Neuronal stem cell (in vitro differentiated cells): ENCODE results near the gene SIDT1.

Experiments used
- DNase-seq: peaks from one replicate; pipeline ENCODE4 v3.0.0-alpha.2; 2013; ENCODE audit warnings: low spot score
- H2AFZ ChIP-seq: one replicate; pipeline ENCODE4 v1.6.1; 2013; ENCODE audit warnings: mild to moderate bottlenecking, low read length, inconsistent platforms
- H2AK5ac ChIP-seq: 2 replicates; pipeline ENCODE4 v1.6.1; 2013; ENCODE audit warnings: low read depth, mild to moderate bottlenecking, inconsistent platforms, low read length, moderate library complexity, mixed read lengths
- H2BK120ac ChIP-seq: 2 replicates; pipeline ENCODE4 v1.6.1; 2013; ENCODE audit warnings: low read depth, mild to moderate bottlenecking, inconsistent platforms, low read length, moderate library complexity, mixed read lengths
- H2BK12ac ChIP-seq: one replicate; pipeline ENCODE4 v1.6.1; 2013; ENCODE audit warnings: low read length, inconsistent platforms
- H2BK15ac ChIP-seq: 2 replicates; pipeline ENCODE4 v1.6.1; 2013; ENCODE audit warnings: mild to moderate bottlenecking, low read length, inconsistent platforms, mixed read lengths
- H2BK5ac ChIP-seq: one replicate; pipeline ENCODE4 v1.6.1; 2013; ENCODE audit warnings: inconsistent platforms, mild to moderate bottlenecking, low read length, moderate library complexity
- H3K14ac ChIP-seq: one replicate; pipeline ENCODE4 v1.6.1; 2013; ENCODE audit warnings: low read length, inconsistent platforms
- H3K18ac ChIP-seq: 2 replicates; pipeline ENCODE4 v1.6.1; 2013; ENCODE audit warnings: low read length, inconsistent platforms
- H3K23ac ChIP-seq: 2 replicates; pipeline ENCODE4 v1.6.1; 2013; ENCODE audit warnings: low read depth, mild to moderate bottlenecking, mixed read lengths, low read length, inconsistent platforms; ENCODE audit not compliant: poor library complexity
- H3K27ac ChIP-seq: replicated peaks from 3 replicates; pipeline ENCODE4 v1.5.1; 2013; ENCODE audit warnings: low read length, inconsistent platforms
- H3K27me3 ChIP-seq, 3 experiments: 2 replicates each; pipeline ENCODE4 v1.6.1; 2013; ENCODE audit warnings: low read length in 3 of 3, mild to moderate bottlenecking in 2 of 3, inconsistent platforms in 1 of 3, low read depth in 1 of 3, mixed read lengths in 1 of 3, moderate library complexity in 1 of 3; ENCODE audit not compliant: control insufficient read depth in 3 of 3, insufficient read depth in 3 of 3
- H3K36me3 ChIP-seq, 2 donors: replicated peaks in 1 of 2; 2 replicates each; pipeline ENCODE4 v1.6.1; 2013; ENCODE audit warnings: low read length in 2 of 2; ENCODE audit not compliant: control insufficient read depth in 2 of 2, insufficient read depth in 2 of 2
- H3K4ac ChIP-seq: 2 replicates; pipeline ENCODE4 v1.6.1; 2013; ENCODE audit warnings: inconsistent platforms, mild to moderate bottlenecking, low read length, moderate library complexity
- H3K4me1 ChIP-seq, 2 donors: 1 replicate in 1 of 2; 2 replicates in 1 of 2; pipeline ENCODE4 v1.6.1; 2013; ENCODE audit warnings: low read length in 2 of 2, low read depth in 1 of 2; ENCODE audit not compliant: control insufficient read depth in 2 of 2, insufficient read depth in 1 of 2
- H3K4me2 ChIP-seq: one replicate; pipeline ENCODE4 v1.6.1; 2013; ENCODE audit warnings: mild to moderate bottlenecking, low read length, inconsistent platforms; ENCODE audit not compliant: insufficient read depth, poor library complexity, severe bottlenecking
- H3K4me3 ChIP-seq, 2 donors: 2 replicates each; pipeline ENCODE4 v1.5.1; 2013; ENCODE audit warnings: low read length in 2 of 2, mild to moderate bottlenecking in 2 of 2, inconsistent platforms in 1 of 2, moderate library complexity in 1 of 2
- H3K79me1 ChIP-seq: one replicate; pipeline ENCODE4 v1.6.1; 2013; ENCODE audit warnings: low read depth, mild to moderate bottlenecking, inconsistent platforms, low read length, moderate library complexity
- H3K9ac ChIP-seq: one replicate; pipeline ENCODE4 v1.6.1; 2013; ENCODE audit warnings: mild to moderate bottlenecking, low read depth, low read length, inconsistent platforms; ENCODE audit not compliant: poor library complexity
- H3K9me3 ChIP-seq, 2 donors: replicated peaks in 1 of 2; 2 replicates each; pipeline versions ENCODE3 to v1.6.1; 2013; ENCODE audit warnings: low read length in 2 of 2, mild to moderate bottlenecking in 2 of 2, inconsistent platforms in 1 of 2, low read depth in 1 of 2, mixed read lengths in 1 of 2, moderate library complexity in 1 of 2; ENCODE audit not compliant: control insufficient read depth in 2 of 2, insufficient read depth in 1 of 2
- H4K8ac ChIP-seq: one replicate; pipeline ENCODE4 v1.6.1; 2013; ENCODE audit warnings: low read depth, mild to moderate bottlenecking, inconsistent platforms, low read length, moderate library complexity
- H4K91ac ChIP-seq: one replicate; pipeline ENCODE4 v1.6.1; 2013; ENCODE audit warnings: low read length, low read depth, mild to moderate bottlenecking, inconsistent platforms; ENCODE audit not compliant: poor library complexity
- WGBS, 2 donors: extraction: QIAGEN DNeasy Blood & Tissue Kit; methylation state at CpG; one replicate each; pipeline ENCODE4 v1.1.7; 2013; ENCODE audit warnings: missing lambda C conversion rate in 2 of 2, mixed read lengths in 1 of 2; ENCODE audit not compliant: insufficient read length in 2 of 2, insufficient replicate concordance in 1 of 2; ENCODE audit errors: extremely low coverage in 2 of 2; 5-methylcytosine and 5-hydroxymethylcytosine counted together

Gene SIDT1

GRCh38 chr3:113541519-113541918 lies 9.2 kb downstream of the SIDT1 start:
- no peak overlapping the region for H2AFZ ChIP-seq
- H2AK5ac ChIP-seq = no peak overlapping the region
- peaks cover 0 to 22% (median 2%) of the 10 kb centered on the region in 3 experiments for H3K27me3 ChIP-seq
- no peak overlapping the region for H3K4me2 ChIP-seq
- H2BK15ac ChIP-seq = no peak overlapping the region
- no peak overlapping the region for H2BK120ac ChIP-seq
- H4K91ac ChIP-seq = no peak overlapping the region
- no peak overlapping the region for H3K23ac ChIP-seq
- H3K4me1 ChIP-seq = no peaks in the 10 kb centered on the region
- no peak overlapping the region for H2BK5ac ChIP-seq
- WGBS, 2 donors = no CpG with 5 or more reads among the region's 2 CpGs
- no peak overlapping the region for H4K8ac ChIP-seq
- H3K79me1 ChIP-seq = no peaks in the 10 kb centered on the region
- H3K18ac ChIP-seq = no peak overlapping the region
- no peaks in the 10 kb centered on the region for H3K9me3 ChIP-seq
- no peak overlapping the region for H3K4ac ChIP-seq
- no peak overlapping the region for H3K4me3 ChIP-seq
- H3K14ac ChIP-seq = no peak overlapping the region
- no peak overlapping the region for H3K9ac ChIP-seq
- H3K36me3 ChIP-seq = no peaks in the 10 kb centered on the region
- H3K27ac ChIP-seq = no peak overlapping the region
- no peak overlapping the region for H2BK12ac ChIP-seq
- no peak for DNase-seq

GRCh38 chr3:113545594-113545993 lies 13.2 kb downstream of the SIDT1 start:
- no peak overlapping the region for H2BK120ac ChIP-seq
- H2AK5ac ChIP-seq = no peak overlapping the region
- no CpG with 5 or more reads among the region's 1 CpG for WGBS, 2 donors
- no peak overlapping the region for H3K9ac ChIP-seq
- H3K23ac ChIP-seq = no peak overlapping the region
- H2BK15ac ChIP-seq = no peak overlapping the region
- no peak overlapping the region for H3K27ac ChIP-seq
- no peak overlapping the region for H3K14ac ChIP-seq
- H3K4me3 ChIP-seq = no peak overlapping the region
- peaks cover 0 to 4% of the 10 kb centered on the region in 2 donors for H3K9me3 ChIP-seq
- peaks cover 0 to 7% (median 0%) of the 10 kb centered on the region in 3 experiments for H3K27me3 ChIP-seq
- no peak for DNase-seq
- no peak overlapping the region for H3K4ac ChIP-seq
- no peaks in the 10 kb centered on the region for H3K4me1 ChIP-seq
- H3K18ac ChIP-seq = no peak overlapping the region
- H2AFZ ChIP-seq = no peak overlapping the region
- no peak overlapping the region for H3K4me2 ChIP-seq
- H2BK12ac ChIP-seq = no peak overlapping the region
- H4K8ac ChIP-seq = no peak overlapping the region
- H3K36me3 ChIP-seq = no peaks in the 10 kb centered on the region
- H2BK5ac ChIP-seq = no peak overlapping the region
- H3K79me1 ChIP-seq = no peaks in the 10 kb centered on the region
- H4K91ac ChIP-seq = no peak overlapping the region

GRCh38 chr3:113546414-113546893 lies 14.1 kb downstream of the SIDT1 start:
- DNase-seq = no peak
- no peak overlapping the region for H2BK5ac ChIP-seq
- H3K4me1 ChIP-seq = no peaks in the 10 kb centered on the region
- WGBS, 2 donors = no CpG with 5 or more reads among the region's 3 CpGs
- peaks cover 0 to 4% of the 10 kb centered on the region in 2 donors for H3K9me3 ChIP-seq
- no peak overlapping the region for H3K27ac ChIP-seq
- no peak overlapping the region for H3K23ac ChIP-seq
- no peak overlapping the region for H3K4me3 ChIP-seq
- no peak overlapping the region for H2BK12ac ChIP-seq
- H4K8ac ChIP-seq = no peak overlapping the region
- H3K36me3 ChIP-seq = no peaks in the 10 kb centered on the region
- no peak overlapping the region for H2BK15ac ChIP-seq
- no peak overlapping the region for H2AFZ ChIP-seq
- H4K91ac ChIP-seq = no peak overlapping the region
- H2BK120ac ChIP-seq = no peak overlapping the region
- H3K18ac ChIP-seq = no peak overlapping the region
- peaks cover 0 to 7% (median 0%) of the 10 kb centered on the region in 3 experiments for H3K27me3 ChIP-seq
- H3K79me1 ChIP-seq = no peaks in the 10 kb centered on the region
- H3K9ac ChIP-seq = no peak overlapping the region
- no peak overlapping the region for H3K4ac ChIP-seq
- H3K14ac ChIP-seq = no peak overlapping the region
- no peak overlapping the region for H3K4me2 ChIP-seq
- no peak overlapping the region for H2AK5ac ChIP-seq

GRCh38 chr3:113548501-113548900 lies 16.1 kb downstream of the SIDT1 start:
- Histone ChIP-seq H3K36me3 (no peaks in the 10 kb centered on the region), H3K14ac (no peak overlapping the region), H2BK12ac (no peak overlapping the region), H3K9me3 (peaks cover 0 to 4% of the 10 kb centered on the region in 2 donors), H2BK120ac (no peak overlapping the region), H3K4me2 (no peak overlapping the region), H2BK5ac (no peak overlapping the region), H4K91ac (no peak overlapping the region), H3K4me3 (no peak overlapping the region), H4K8ac (no peak overlapping the region), H3K23ac (no peak overlapping the region), H3K27me3 (peaks cover 0 to 7% (median 0%) of the 10 kb centered on the region in 3 experiments), H3K4ac (no peak overlapping the region), H2AFZ (no peak overlapping the region), H3K18ac (no peak overlapping the region), H3K9ac (no peak overlapping the region), H2AK5ac (no peak overlapping the region), H3K4me1 (no peaks in the 10 kb centered on the region), H3K27ac (no peak overlapping the region), H3K79me1 (no peaks in the 10 kb centered on the region), H2BK15ac (no peak overlapping the region)
- DNase-seq = no peak
- WGBS, 2 donors = no CpG with 5 or more reads among the region's 2 CpGs
